Right hindlimb (tissue), 1 donor: ENCODE results near the gene ATE1.
"Not testable (repeated sequence)": the region's sequence is repeated elsewhere in the genome, so short reads cannot be mapped to it uniquely, and the experiment has no call there.

Source experiments
- DNase-seq: peaks from one replicate; pipeline ENCODE4 v3.0.0-alpha.2; 2018

Gene ATE1

GRCh38 chr10:121732656-121733445 lies 195.0 kb downstream of the ATE1 start:
- DNase-seq: no peak

DNA sequence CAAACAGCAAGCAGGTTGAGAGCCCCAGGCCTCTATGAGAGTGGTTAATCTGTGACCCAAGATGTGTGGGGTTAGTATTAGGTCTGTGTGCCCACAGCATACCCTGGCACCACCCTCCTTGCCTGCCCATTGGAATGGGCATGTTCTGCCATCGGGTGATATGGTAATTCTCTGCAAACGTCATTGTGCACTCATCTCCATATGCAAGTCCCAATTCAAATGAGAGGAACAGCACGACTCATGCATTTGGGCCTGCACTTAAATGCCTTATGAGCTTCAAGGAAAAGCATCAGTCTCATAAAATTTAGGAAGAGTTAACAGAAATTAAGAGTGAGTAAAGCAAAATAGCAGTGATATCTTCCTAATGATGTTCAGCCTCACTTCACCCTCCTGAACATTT lies 195.7 kb downstream of the ATE1 start:
- no peak for DNase-seq

GRCh38 chr10:121724282-121724681 lies 203.5 kb downstream of the ATE1 start:
- DNase-seq: no peak

- DNase-seq: no peak
Observed at GRCh38 chr10:121722665-121723064, 205.2 kb downstream of the ATE1 start.

- DNase-seq: no peak
Observed at GRCh38 chr10:121721257-121721656, 206.6 kb downstream of the ATE1 start.

- DNase-seq: no peak
Observed at GRCh38 chr10:121715969-121716368, 211.9 kb downstream of the ATE1 start.

GRCh38 chr10:121715076-121715475 lies 212.8 kb downstream of the ATE1 start:
- no peak for DNase-seq

DNA sequence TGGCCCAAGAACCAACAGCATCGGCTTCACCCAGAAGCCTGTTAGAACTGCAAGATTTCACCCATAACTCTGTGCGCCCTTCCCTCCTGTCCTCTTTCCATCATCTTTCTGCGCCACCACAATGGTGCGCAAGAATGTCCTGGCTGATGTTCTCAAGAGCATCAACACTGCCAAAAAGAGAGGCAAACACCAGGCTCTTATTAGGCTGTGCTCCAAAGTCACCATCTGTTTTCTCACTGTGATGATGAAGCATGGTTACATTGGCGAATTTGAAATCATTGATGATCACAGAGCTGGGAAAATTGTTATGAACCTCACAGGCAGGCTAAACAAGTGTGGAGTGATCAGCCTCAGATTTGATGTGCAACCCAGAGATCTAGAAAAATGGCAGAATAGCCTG lies 214.3 kb downstream of the ATE1 start:
- no peak for DNase-seq

GRCh38 chr10:121710971-121711370 lies 216.9 kb downstream of the ATE1 start:
- no peak for DNase-seq

GRCh38 chr10:121710207-121710606 lies 217.6 kb downstream of the ATE1 start:
- no peak for DNase-seq

GRCh38 chr10:121709675-121710073 lies 218.2 kb downstream of the ATE1 start:
- DNase-seq: no peak

- DNase-seq: no peak
Observed at GRCh38 chr10:121708728-121709674, 218.8 kb downstream of the ATE1 start.

DNA sequence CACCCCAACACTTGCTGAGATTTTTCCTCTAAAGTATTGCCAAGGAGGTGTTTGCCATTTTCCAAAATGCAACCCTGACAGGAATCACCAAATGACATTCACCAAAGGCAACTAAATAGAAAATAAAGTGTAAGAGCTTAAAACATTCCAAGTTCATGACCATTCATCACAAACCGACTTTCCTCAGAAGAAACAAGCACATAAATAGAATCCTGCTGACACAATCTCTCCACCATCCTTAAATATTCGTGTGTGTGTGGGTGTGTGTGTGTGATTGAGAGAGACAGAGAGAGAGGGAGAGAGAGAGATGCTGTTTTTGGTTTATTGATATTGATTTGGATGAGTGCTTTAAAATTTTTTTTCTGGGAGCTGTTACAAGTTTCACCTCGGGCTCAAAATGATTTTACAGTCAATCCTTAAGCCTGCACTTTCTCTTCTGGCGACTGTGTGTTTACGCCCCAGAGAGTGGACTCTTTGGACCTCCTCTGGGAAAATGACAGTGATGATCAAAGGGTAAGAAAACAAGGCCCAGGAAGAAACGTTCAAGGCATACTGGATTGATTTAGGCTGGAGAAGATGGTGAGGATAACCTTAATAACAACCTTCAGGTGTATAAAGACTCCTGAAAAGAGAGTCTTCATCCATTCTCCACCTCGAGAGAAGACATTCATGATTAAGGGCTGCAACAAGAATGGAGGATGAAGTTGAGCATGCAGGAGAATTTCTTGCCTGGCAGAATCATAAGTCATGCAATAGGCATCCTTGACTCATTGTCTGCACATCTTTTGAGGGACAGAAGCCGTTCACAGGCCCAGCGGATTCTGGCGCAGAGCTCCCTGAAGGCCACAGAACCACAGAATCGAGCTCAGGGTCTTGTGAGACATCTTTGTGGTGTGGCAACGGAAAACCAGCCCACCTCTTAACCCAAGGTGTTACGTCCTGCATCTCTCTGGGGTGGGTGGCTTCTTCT lies 225.2 kb downstream of the ATE1 start:
- no peak for DNase-seq

GRCh38 chr10:121700416-121700815 lies 227.4 kb downstream of the ATE1 start:
- no peak for DNase-seq

DNA sequence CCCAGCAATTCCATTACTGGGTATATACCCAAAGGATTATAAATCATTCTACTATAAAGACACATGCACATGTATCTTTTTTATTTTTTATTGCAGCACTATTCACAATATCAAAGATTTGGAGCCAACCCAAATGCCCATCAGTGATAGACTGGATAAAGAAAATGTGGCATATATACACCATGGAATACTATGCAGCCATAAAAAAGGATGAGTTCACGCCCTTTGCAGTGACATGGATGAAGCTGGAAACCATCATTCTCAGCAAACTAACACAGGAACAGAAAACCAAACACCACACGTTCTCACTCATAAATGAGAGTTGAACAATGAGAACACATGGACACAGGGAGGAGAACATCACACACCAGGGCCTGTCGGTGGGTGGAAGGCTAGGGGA lies 228.1 kb downstream of the ATE1 start:
- not testable (repeated sequence) for DNase-seq

DNA sequence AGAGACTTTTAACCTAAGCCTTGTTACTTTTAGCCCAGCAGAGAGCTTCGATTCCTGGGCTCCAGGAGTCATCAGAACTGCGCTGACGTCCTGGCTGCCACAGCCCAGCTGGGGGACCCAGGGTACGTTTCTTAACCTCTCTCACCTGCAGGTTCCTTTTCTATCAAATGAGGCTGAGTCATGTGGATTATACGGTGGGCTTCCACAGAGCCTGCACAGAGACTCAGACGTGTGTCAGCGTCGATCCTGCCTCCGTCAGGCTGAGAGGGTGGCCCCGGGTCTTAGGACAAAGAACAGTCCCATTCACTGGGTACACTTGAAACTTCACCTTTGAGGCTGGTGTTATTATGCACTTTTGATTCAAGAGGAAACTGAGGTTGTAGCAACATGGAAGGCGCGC lies 228.9 kb downstream of the ATE1 start:
- DNase-seq: no peak

DNA sequence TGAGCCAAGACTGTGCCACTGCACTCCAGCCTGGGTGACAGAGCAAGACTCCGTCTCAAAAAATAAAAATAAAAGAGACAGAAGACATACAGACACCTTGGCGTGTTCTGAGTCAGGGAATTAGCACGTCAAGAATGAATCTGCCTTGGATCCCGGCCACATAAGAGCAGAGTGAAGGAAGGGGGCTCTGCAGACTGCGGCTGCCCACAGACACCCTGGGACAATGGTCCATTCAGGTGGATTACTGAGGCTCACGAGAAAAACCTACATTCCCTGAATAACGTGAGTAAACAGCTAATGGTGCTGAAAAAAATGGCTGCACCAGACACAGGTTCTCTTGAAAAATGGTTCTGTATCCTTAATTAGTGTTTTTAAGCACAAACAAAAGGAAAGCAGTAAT lies 229.5 kb downstream of the ATE1 start:
- no peak for DNase-seq

- DNase-seq: no peak
Observed at GRCh38 chr10:121696854-121697253, 231.0 kb downstream of the ATE1 start.

DNA sequence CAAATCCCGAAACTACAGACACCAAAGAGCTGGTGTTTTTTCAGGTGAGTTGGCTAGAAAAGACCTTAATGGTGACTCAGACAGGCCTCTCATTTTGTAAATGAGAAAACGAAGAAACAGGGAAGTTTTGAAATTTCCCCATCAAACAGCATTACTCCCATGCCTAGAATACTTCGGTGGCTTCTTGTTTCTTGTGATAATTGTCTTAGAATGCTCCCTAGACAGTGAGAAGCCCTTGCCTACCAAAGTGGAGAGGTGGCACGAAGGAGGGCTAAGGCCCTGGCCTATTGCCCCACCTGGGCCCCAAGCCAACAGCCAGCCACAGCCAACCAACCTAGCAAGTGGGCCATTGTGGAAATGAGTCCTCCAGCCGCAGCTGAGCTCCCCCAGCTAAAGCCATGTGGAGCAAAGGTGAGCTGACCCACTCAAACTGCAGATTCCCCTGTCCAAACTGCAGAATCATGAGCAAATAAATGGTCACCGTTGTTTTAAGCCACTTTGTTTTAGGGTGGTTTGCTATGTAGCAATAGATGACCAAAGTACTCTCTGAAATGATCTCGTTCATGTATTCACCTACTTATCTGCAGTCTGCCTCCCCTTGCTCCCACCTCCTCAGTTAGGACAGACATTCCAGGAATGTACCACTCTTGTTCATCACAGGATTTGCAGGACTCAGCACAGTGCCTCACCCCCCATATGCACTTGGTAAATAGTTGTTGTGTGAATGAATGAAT lies 231.9 kb downstream of the ATE1 start:
- DNase-seq: no peak

DNA sequence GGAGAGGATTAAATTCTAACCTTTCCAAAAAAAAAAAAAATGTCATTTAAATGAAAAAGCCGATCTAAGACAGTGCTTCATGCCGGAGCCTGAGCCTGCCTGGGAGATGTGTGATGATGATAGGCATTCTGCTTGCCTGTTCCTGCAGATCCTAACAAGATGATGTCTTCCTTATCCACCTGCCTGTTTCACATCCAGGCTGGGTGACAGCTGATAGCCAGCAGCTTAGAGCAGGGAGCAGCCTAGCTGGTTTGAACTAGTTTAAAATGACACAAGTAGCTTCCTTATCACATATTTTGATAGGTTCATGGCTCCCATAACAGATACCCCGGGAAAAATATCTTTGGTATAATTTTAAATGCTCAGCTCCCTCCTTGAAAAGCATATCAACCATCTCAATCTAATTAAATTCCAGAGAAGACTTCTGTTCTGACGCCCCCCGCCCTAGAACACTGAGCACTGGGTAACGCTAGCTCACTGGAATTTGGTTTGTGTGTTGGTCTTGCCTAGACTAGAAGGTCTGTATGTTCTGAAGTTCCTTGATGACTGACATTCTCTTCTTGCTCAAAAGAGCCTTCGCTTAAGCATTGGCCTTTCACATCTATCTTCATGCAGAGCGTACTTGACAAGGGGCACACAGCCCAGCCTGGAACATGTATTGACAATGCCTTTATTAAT lies 232.7 kb downstream of the ATE1 start:
- no peak for DNase-seq

DNA sequence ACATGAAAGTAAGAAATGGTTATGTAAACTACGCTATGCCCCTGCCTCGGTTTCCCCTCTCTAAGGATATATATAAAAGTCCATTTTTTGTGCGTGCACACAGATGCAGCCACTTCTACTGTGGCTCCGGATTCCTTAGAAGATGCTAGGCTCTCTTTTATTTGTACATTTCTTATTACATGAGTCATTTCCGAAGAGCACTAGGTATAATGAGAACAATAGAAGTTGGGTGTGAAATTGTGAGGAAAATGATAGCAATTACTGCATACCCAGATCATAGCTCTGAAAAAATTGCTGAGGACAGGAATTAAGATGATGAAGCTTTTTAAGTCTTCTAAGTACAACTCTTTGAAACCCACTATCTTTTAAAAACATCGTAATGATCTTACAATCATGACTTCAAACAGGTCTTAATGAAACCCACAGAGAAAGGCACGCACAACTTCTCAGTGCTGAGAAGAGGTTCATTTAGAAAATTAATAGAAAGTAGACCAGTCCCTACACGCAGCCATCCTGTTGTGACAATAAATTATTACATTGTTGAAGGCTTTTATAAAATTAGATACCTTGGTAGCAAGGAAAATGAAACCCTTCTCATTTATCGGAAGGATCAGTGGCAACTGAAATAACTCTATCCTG lies 233.4 kb downstream of the ATE1 start:
- no peak for DNase-seq
